Fibroblast of the aortic adventitia (primary cell): ENCODE results near the gene ARHGAP6. TPM values are rescaled to one million over a fixed set of nuclear protein-coding genes. Genes with fewer than 3 reads are reported as not detected.

Source experiments
- DNase-seq: peaks from one replicate; pipeline ENCODE4 v3.0.0-alpha.2; 2010; ENCODE audit warnings: low read depth
- H3K4me3 ChIP-seq: 2 replicates; pipeline ENCODE4 v1.5.1; 2011; ENCODE audit warnings: low read depth, mild to moderate bottlenecking, control low read depth, low read length, moderate library complexity
- CTCF ChIP-seq: IDR thresholded peaks from 2 replicates; pipeline ENCODE4 v1.5.1; 2011; ENCODE audit warnings: mild to moderate bottlenecking, low read length, control low read depth, inconsistent platforms; ENCODE audit not compliant: insufficient read depth
- total RNA-seq: library from RNA; depleted of rRNA; stranded (reverse); fragments of >200 nt; gene quantifications from 2 replicates; pipeline ENCODE4 v1.2.3, GENCODE V29; 2012; ENCODE audit warnings: low replicate concordance

The ARHGAP6 gene
- total RNA-seq, 1 donor: 16.9 TPM

GRCh38 chrX:11465648-11466411 is 199.9 kb downstream of the ARHGAP6 start:
- no peak overlapping the region for H3K4me3 ChIP-seq
- no peak for DNase-seq
- no peak for TF ChIP-seq CTCF

- no peak for TF ChIP-seq CTCF
- no peak for DNase-seq
- no peak overlapping the region for H3K4me3 ChIP-seq
Observed at GRCh38 chrX:11464836-11465463, 200.8 kb downstream of the ARHGAP6 start.

GRCh38 chrX:11464380-11464779 is 201.3 kb downstream of the ARHGAP6 start:
- no peak overlapping the region for H3K4me3 ChIP-seq
- no peak for TF ChIP-seq CTCF
- DNase-seq: no peak

GRCh38 chrX:11462648-11463047 is 203.1 kb downstream of the ARHGAP6 start:
- DNase-seq: no peak
- no peak overlapping the region for H3K4me3 ChIP-seq
- TF ChIP-seq CTCF: no peak

GRCh38 chrX:11462136-11462535 is 203.6 kb downstream of the ARHGAP6 start:
- no peak for TF ChIP-seq CTCF
- no peak for DNase-seq
- H3K4me3 ChIP-seq: no peak overlapping the region

- peak; percentile 77 for DNase-seq
- TF ChIP-seq CTCF: no peak
- no peak overlapping the region for H3K4me3 ChIP-seq
Observed at GRCh38 chrX:11461201-11462001, 204.3 kb downstream of the ARHGAP6 start.
